ENCODE measurements around the gene SDR42E2. TPM values are rescaled to one million over a fixed set of nuclear protein-coding genes. Genes with fewer than 3 reads are reported as not detected.
"Not testable (repeated sequence)": the region's sequence is repeated elsewhere in the genome, so short reads cannot be mapped to it uniquely, and the experiment has no call there.

The SDR42E2 gene
- total RNA-seq, 6 experiments from 2014 or later = not detected

- Mint-ChIP-seq H3K36me3 (ENCODE audit: low read depth) (no peaks in the 10 kb centered on the region), H3K4me3 (no peak overlapping the region), H3K4me1 (ENCODE audit: low read depth) (no peaks in the 10 kb centered on the region), H3K27ac (no peak overlapping the region), H3K9me3 (peaks cover 5% of the 10 kb centered on the region; the same call in 1 of the 2 replicates), H3K27me3 (ENCODE audit: insufficient read depth) (peaks cover 30% of the 10 kb centered on the region)
- TF ChIP-seq CTCF (IDR thresholded peaks at IDR 0.05) = no peak
- DNase-seq = no peak
Observed at GRCh38 chr16:22162656-22163009, 327 bp downstream of the SDR42E2 start.

- H3K9me3 Mint-ChIP-seq = peaks cover 5% of the 10 kb centered on the region; the same call in 1 of the 2 replicates
- peaks cover 32% of the 10 kb centered on the region for H3K27me3 Mint-ChIP-seq (ENCODE audit: insufficient read depth)
- H3K27ac Mint-ChIP-seq = no peak overlapping the region
- H3K36me3 Mint-ChIP-seq (ENCODE audit: low read depth) = no peaks in the 10 kb centered on the region
- H3K4me1 Mint-ChIP-seq (ENCODE audit: low read depth) = no peaks in the 10 kb centered on the region
- no peak for DNase-seq
- TF ChIP-seq CTCF (IDR thresholded peaks at IDR 0.05) = no peak
- H3K4me3 Mint-ChIP-seq = no peak overlapping the region
Observed at GRCh38 chr16:22163806-22164205, 1.5 kb downstream of the SDR42E2 start.

GRCh38 chr16:22164482-22164881 lies 2.2 kb downstream of the SDR42E2 start:
- Mint-ChIP-seq H3K27ac (no peak overlapping the region), H3K4me1 (ENCODE audit: low read depth) (no peaks in the 10 kb centered on the region), H3K27me3 (ENCODE audit: insufficient read depth) (peaks cover 28% of the 10 kb centered on the region), H3K9me3 (peaks cover 5% of the 10 kb centered on the region; the same call in 1 of the 2 replicates), H3K36me3 (ENCODE audit: low read depth) (no peaks in the 10 kb centered on the region), H3K4me3 (no peak overlapping the region)
- no peak for TF ChIP-seq CTCF (IDR thresholded peaks at IDR 0.05)
- DNase-seq = no peak

- H3K27ac Mint-ChIP-seq = no peak overlapping the region
- no peak for TF ChIP-seq CTCF (IDR thresholded peaks at IDR 0.05)
- H3K36me3 Mint-ChIP-seq (ENCODE audit: low read depth) = no peaks in the 10 kb centered on the region
- no peak for DNase-seq
- peaks cover 25% of the 10 kb centered on the region for H3K27me3 Mint-ChIP-seq (ENCODE audit: insufficient read depth)
- H3K4me1 Mint-ChIP-seq (ENCODE audit: low read depth) = no peaks in the 10 kb centered on the region
- no peak overlapping the region for H3K4me3 Mint-ChIP-seq
- H3K9me3 Mint-ChIP-seq = peaks cover 5% of the 10 kb centered on the region; the same call in 1 of the 2 replicates
Observed at GRCh38 chr16:22165508-22166285, 3.4 kb downstream of the SDR42E2 start.

GRCh38 chr16:22171953-22172352 lies 9.6 kb downstream of the SDR42E2 start:
- Mint-ChIP-seq H3K9me3 (no peaks in the 10 kb centered on the region), H3K27ac (no peak overlapping the region), H3K27me3 (ENCODE audit: insufficient read depth) (peaks cover 23% of the 10 kb centered on the region), H3K36me3 (ENCODE audit: low read depth) (no peaks in the 10 kb centered on the region), H3K4me3 (no peak overlapping the region), H3K4me1 (ENCODE audit: low read depth) (no peaks in the 10 kb centered on the region)
- no peak for DNase-seq
- no peak for TF ChIP-seq CTCF (IDR thresholded peaks at IDR 0.05)

GRCh38 chr16:22172642-22173041 lies 10.3 kb downstream of the SDR42E2 start:
- H3K27ac Mint-ChIP-seq; H3K9me3 Mint-ChIP-seq; DNase-seq; H3K4me3 Mint-ChIP-seq; H3K4me1 Mint-ChIP-seq (ENCODE audit: low read depth); H3K36me3 Mint-ChIP-seq (ENCODE audit: low read depth): not testable (repeated sequence)
- H3K27me3 Mint-ChIP-seq (ENCODE audit: insufficient read depth) = peaks cover 22% of the 10 kb centered on the region

All from HFFc6 (cell line).